IMR-90 (cell line): ENCODE measurements around the gene TRAF3IP3. TPM values are rescaled to one million over a fixed set of nuclear protein-coding genes. Genes with fewer than 3 reads are reported as not detected.

Source experiments
- ATAC-seq: fragments of 200-7000 bp; cut with Tn5 transposase; 2 replicates; pipeline ENCODE4 v1.9.1; 2020; ENCODE audit warnings: low read depth, mild to moderate bottlenecking, moderate library complexity
- BruUV-seq: library from RNA; stranded (reverse); fragments of 400-500 nt; replicated peaks from 2 replicates; lab custom pipeline; 2021; lab: Mats Ljungman, UMichigan
- CTCF ChIA-PET: fragments of 300-600 bp; formaldehyde crosslinking; extraction: SDS; loops from one replicate; lab custom pipeline; 2021; ENCODE audit warnings: antibody characterized with exemption; lab: Yijun Ruan, JAX
- POLR2A ChIA-PET: fragments of 300-600 bp; sonication (Branson Sonifier 250); formaldehyde crosslinking; loops from one replicate; lab custom pipeline; 2022; ENCODE audit warnings: antibody characterized with exemption; ENCODE audit not compliant: unreplicated experiment; lab: Charles Lee
- DNase-seq: peaks from one replicate; pipeline ENCODE4 v3.0.0; 2013
- H2AFZ ChIP-seq: replicated peaks from 2 replicates; pipeline ENCODE3; 2013; ENCODE audit warnings: low read length, mild to moderate bottlenecking; ENCODE audit not compliant: poor library complexity
- H2AK5ac ChIP-seq: 2 replicates; pipeline ENCODE4 v1.6.1; 2013; ENCODE audit warnings: low read depth, low read length, inconsistent platforms
- H2AK9ac ChIP-seq: replicated peaks from 2 replicates; pipeline ENCODE3; 2013; ENCODE audit warnings: mild to moderate bottlenecking, low read depth, low read length, moderate library complexity; ENCODE audit not compliant: poor library complexity
- H2BK120ac ChIP-seq: 2 replicates; pipeline ENCODE4 v1.6.1; 2013; ENCODE audit warnings: low read depth, low read length, inconsistent platforms
- H2BK15ac ChIP-seq: 3 replicates; pipeline ENCODE4 v1.6.1; 2013; ENCODE audit warnings: low read depth, low read length, inconsistent platforms
- H2BK20ac ChIP-seq: 2 replicates; pipeline ENCODE4 v1.6.1; 2013; ENCODE audit warnings: low read depth, mild to moderate bottlenecking, inconsistent platforms, low read length, moderate library complexity
- H2BK5ac ChIP-seq: 2 replicates; pipeline ENCODE4 v1.6.1; 2013; ENCODE audit warnings: mild to moderate bottlenecking, low read depth, low read length, inconsistent platforms; ENCODE audit not compliant: poor library complexity, severe bottlenecking
- H3K14ac ChIP-seq: replicated peaks from 2 replicates; pipeline ENCODE4 v1.6.1; 2013; ENCODE audit warnings: low read depth, low read length, inconsistent platforms
- H3K18ac ChIP-seq: 2 replicates; pipeline ENCODE4 v1.6.1; 2013; ENCODE audit warnings: low read depth, low read length, control low read depth
- H3K23ac ChIP-seq: 2 replicates; pipeline ENCODE4 v1.6.1; 2013; ENCODE audit warnings: low read depth, low read length, inconsistent platforms
- H3K27ac ChIP-seq: 2 replicates; pipeline ENCODE4 v1.5.1; 2013; ENCODE audit warnings: mild to moderate bottlenecking, control low read depth, low read length; ENCODE audit not compliant: insufficient read depth
- H3K27me3 ChIP-seq: 2 replicates; pipeline ENCODE4 v1.6.1; 2013; ENCODE audit warnings: low read length; ENCODE audit not compliant: control insufficient read depth, insufficient read depth
- H3K36me3 ChIP-seq: 2 replicates; pipeline ENCODE4 v1.6.1; 2013; ENCODE audit warnings: low read length, mixed read lengths; ENCODE audit not compliant: control insufficient read depth, insufficient read depth
- H3K4ac ChIP-seq: 2 replicates; pipeline ENCODE4 v1.6.1; 2013; ENCODE audit warnings: low read depth, low read length, inconsistent platforms
- H3K4me1 ChIP-seq: 2 replicates; pipeline ENCODE4 v1.6.1; 2013; ENCODE audit warnings: low read length, mixed read lengths; ENCODE audit not compliant: control insufficient read depth, insufficient read depth
- H3K4me2 ChIP-seq: 2 replicates; pipeline ENCODE4 v1.6.1; 2013; ENCODE audit warnings: low read depth, mild to moderate bottlenecking, control low read depth, low read length, moderate library complexity
- H3K4me3 ChIP-seq: 2 replicates; pipeline ENCODE4 v1.5.1; 2013; ENCODE audit warnings: low read depth, mild to moderate bottlenecking, control low read depth, low read length, moderate library complexity; ENCODE audit not compliant: insufficient read depth
- H3K56ac ChIP-seq: 2 replicates; pipeline ENCODE4 v1.6.1; 2013; ENCODE audit warnings: low read length, inconsistent platforms; ENCODE audit not compliant: insufficient read depth; ENCODE audit errors: extremely low read depth
- H3K79me1 ChIP-seq, 2 experiments: 2 replicates each; pipeline ENCODE4 v1.6.1; 2013; ENCODE audit warnings: low read length in 2 of 2, inconsistent platforms in 1 of 2, low read depth in 1 of 2
- H3K9ac ChIP-seq: 2 replicates; pipeline ENCODE4 v1.6.1; 2013; ENCODE audit warnings: low read depth, low read length, control low read depth
- H3K9me1 ChIP-seq: 2 replicates; pipeline ENCODE4 v1.6.1; 2013; ENCODE audit warnings: low read length, inconsistent platforms; ENCODE audit not compliant: insufficient read depth
- H3K9me3 ChIP-seq: 2 replicates; pipeline ENCODE4 v1.6.1; 2013; ENCODE audit warnings: low read length; ENCODE audit not compliant: control insufficient read depth, insufficient read depth
- H4K20me1 ChIP-seq: 2 replicates; pipeline ENCODE4 v1.6.1; 2013; ENCODE audit warnings: low read length, inconsistent platforms; ENCODE audit not compliant: insufficient read depth
- H4K5ac ChIP-seq: 2 replicates; pipeline ENCODE4 v1.6.1; 2013; ENCODE audit warnings: mild to moderate bottlenecking, low read depth, low read length, control low read depth
- H4K8ac ChIP-seq, 2 experiments: 2 replicates each; pipeline ENCODE4 v1.6.1; 2013; ENCODE audit warnings: low read depth in 2 of 2, low read length in 2 of 2, control low read depth in 1 of 2, inconsistent platforms in 1 of 2
- H4K91ac ChIP-seq: 2 replicates; pipeline ENCODE4 v1.6.1; 2013; ENCODE audit warnings: low read depth, low read length, inconsistent platforms; ENCODE audit not compliant: insufficient read depth
- MAZ ChIP-seq: IDR thresholded peaks from 2 replicates; pipeline ENCODE4 v1.6.1; 2012; ENCODE audit warnings: low read depth, mild to moderate bottlenecking, low read length, improper control_type of control experiment, moderate library complexity, borderline replicate concordance
- MXI1 ChIP-seq: IDR thresholded peaks from 2 replicates; pipeline ENCODE4 v1.6.1; 2012; ENCODE audit warnings: low read depth, mild to moderate bottlenecking, low read length, moderate library complexity, borderline replicate concordance
- NFE2L2 ChIP-seq: fragments of 150-350 bp; IDR thresholded peaks from 2 replicates; pipeline ENCODE4 v1.6.1; 2016; ENCODE audit warnings: low read depth, mild to moderate bottlenecking, low read length
- POLR2A ChIP-seq: IDR thresholded peaks from 2 replicates; pipeline ENCODE4 v1.6.1; 2012; ENCODE audit warnings: mild to moderate bottlenecking, low read depth, low read length
- RAD21 ChIP-seq: IDR thresholded peaks from 2 replicates; pipeline ENCODE4 v1.6.1; 2012; ENCODE audit warnings: low read length, improper control_type of control experiment
- RFX5 ChIP-seq: IDR thresholded peaks from 2 replicates; pipeline ENCODE4 v1.8.0; 2012; ENCODE audit warnings: low read depth, mild to moderate bottlenecking, low read length, moderate library complexity
- WGBS, 2 experiments: methylation state at CpG; one replicate each; pipeline versions ENCODE4 v1.1.5 to v1.1.7; 2013; ENCODE audit warnings: missing lambda C conversion rate in 2 of 2; ENCODE audit not compliant: insufficient read length in 1 of 2; ENCODE audit errors: extremely low coverage in 2 of 2; 5-methylcytosine and 5-hydroxymethylcytosine counted together
- dilution Hi-C: fragments of 300-500 bp; cut with HindIII; formaldehyde crosslinking; loops from one replicate; pipeline ENCODE4 v1.14.3; 2018; ENCODE audit warnings: low sequenced_read_pairs; ENCODE audit not compliant: unreplicated experiment
- in situ Hi-C: fragments of 300-500 bp; cut with MboI; formaldehyde crosslinking; loops from 3 replicates; pipeline ENCODE4 v1.14.3; 2019; ENCODE audit warnings: low sequenced_read_pairs, inconsistent platforms, mixed read lengths
- intact Hi-C: fragments of 100-400 bp; cut with micrococcal nuclease; formaldehyde crosslinking; loops from 2 replicates; pipeline ENCODE4 v1.10.0; 2022
- polyA plus RNA-seq, 3 experiments: library from polyadenylated mRNA; depleted of rRNA; stranded (reverse); fragments of >200 nt; gene quantifications; 2 replicates each; pipeline ENCODE4 v1.2.3, GENCODE V29; 2012; ENCODE audit warnings: low replicate concordance in 1 of 3
- total RNA-seq: library from RNA; depleted of rRNA; stranded (reverse); fragments of >200 nt; gene quantifications from 2 replicates; pipeline ENCODE4 v1.2.3, GENCODE V29; 2012
- TF ChIP-seq, protein P1 (sequence below): fragments of 150-350 bp; IDR thresholded peaks from 2 replicates; pipeline ENCODE4 v1.6.1; 2016; ENCODE audit warnings: low read depth, mild to moderate bottlenecking, low read length, moderate library complexity, borderline replicate concordance
- TF ChIP-seq, protein P2 (sequence below): fragments of 150-350 bp; IDR thresholded peaks from 2 replicates; pipeline ENCODE4 v1.6.1; 2017; ENCODE audit warnings: mild to moderate bottlenecking, antibody characterized with exemption, low read length, low read depth

TRAF3IP3 gene
- total and polyA plus RNA-seq, 2 of the 4 experiments (the other 2 are of a cell fraction): 0.12 to 0.18 TPM

DNA sequence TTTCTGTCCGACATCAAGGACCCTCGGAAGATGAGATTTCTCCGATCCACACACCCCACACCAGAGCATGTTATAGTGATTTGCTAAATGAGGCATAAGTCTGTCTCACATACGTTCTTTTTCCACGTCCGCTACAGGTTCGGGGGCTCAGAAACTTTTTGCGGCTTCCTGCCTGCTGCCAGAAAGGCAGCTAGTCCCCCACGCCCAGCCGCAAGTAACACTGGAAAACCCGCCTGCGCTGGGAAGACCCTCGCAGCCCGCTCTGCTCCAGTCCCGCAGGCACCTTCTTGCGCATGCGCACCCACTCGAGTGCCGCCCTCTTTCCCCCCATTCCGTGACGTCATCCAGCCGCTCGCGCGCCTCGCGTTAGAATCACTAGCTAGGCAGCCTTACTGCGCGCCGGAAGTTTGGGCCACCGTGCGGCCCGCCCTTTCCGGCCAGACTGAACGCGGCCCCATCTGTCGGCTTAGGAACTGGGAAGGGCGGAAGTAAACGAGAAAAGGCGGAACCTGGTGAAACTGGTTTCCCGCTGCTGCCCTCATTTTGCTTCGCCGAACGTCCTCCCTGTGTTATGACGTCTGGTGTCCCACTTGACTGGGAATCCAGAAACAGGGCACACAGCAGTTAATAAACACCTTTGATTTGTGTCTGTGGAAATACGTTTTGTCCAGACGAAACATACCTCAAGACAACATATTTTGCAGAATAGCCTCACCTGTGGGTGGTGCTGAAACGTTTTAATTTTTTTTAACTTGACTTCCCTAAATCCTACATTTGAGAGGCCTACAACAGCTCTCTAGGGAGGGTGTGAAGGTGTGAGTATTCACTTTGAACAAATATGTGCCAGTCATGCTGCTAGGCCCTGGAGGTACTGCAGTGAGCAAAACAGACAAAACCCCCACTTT lies 28.7 kb downstream of the TRAF3IP3 start, which contains the start of gene C1orf74:
Gene C1orf74, minus strand, starts transcription at position 295 of the 905 bp plus-strand sequence. CDS start 925 bp downstream, outside the sequence.
- Histone ChIP-seq H3K4ac (peak within 1 kb of the TSS; percentile 89), H2AK9ac (peak within 1 kb of the TSS; percentile 67), H3K9me1 (peaks cover 8% of the 10 kb centered on the region; the same call in 1 of the 2 replicates), H3K14ac (peak within 1 kb of the TSS; percentile 85), H2BK20ac (peak within 1 kb of the TSS; percentile 7; the same call in 1 of the 2 replicates), H4K20me1 (no peaks in the 10 kb centered on the region), H2BK15ac (no peak within 1 kb of the TSS; the same call in 2 of the 3 replicates), H3K4me3 (peak within 1 kb of the TSS; percentile 80), H3K27me3 (no peaks in the 10 kb centered on the region), H3K36me3 (no peaks in the 10 kb centered on the region), H2AK5ac (peak within 1 kb of the TSS; percentile 35; the same call in 1 of the 2 replicates), H3K79me1 (peaks cover 7 to 20% of the 10 kb centered on the region in 2 experiments; a peak in 3 of 4 replicates), H4K91ac (peak within 1 kb of the TSS; percentile 82), H3K18ac (peak within 1 kb of the TSS; percentile 84), H2BK120ac (peak within 1 kb of the TSS; percentile 28; the same call in 1 of the 2 replicates), H3K4me1 (no peaks in the 10 kb centered on the region; the same call in 1 of the 2 replicates), H3K4me2 (peak within 1 kb of the TSS; percentile 88), H3K56ac (peak within 1 kb of the TSS; percentile 85), H3K9ac (peak within 1 kb of the TSS; percentile 93), H3K9me3 (no peaks in the 10 kb centered on the region), H4K8ac (peak within 1 kb of the TSS; percentile 84 to 99), H2BK5ac (peak within 1 kb of the TSS; percentile 57), H4K5ac (peak within 1 kb of the TSS; percentile 99), H2AFZ (peak within 1 kb of the TSS; percentile 93), H3K23ac (peak within 1 kb of the TSS; percentile 25; the same call in 1 of the 2 replicates), H3K27ac (peak within 1 kb of the TSS; percentile 73)
- intact Hi-C loops: no loop called here
- TF ChIP-seq MXI1 (0 out of 2 replicates have a peak, but pooled peaks have one; percentile 48), RFX5 (0 out of 2 replicates have a peak, but pooled peaks have one; percentile 21), NFE2L2 (no peak), RAD21 (no peak), POLR2A (peak; percentile 82), MAZ (peak; percentile 94; the same call in 1 of the 2 replicates)
- TF ChIP-seq, protein P1, sequence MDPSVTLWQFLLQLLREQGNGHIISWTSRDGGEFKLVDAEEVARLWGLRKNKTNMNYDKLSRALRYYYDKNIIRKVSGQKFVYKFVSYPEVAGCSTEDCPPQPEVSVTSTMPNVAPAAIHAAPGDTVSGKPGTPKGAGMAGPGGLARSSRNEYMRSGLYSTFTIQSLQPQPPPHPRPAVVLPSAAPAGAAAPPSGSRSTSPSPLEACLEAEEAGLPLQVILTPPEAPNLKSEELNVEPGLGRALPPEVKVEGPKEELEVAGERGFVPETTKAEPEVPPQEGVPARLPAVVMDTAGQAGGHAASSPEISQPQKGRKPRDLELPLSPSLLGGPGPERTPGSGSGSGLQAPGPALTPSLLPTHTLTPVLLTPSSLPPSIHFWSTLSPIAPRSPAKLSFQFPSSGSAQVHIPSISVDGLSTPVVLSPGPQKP: 0 out of 2 replicates have a peak, but pooled peaks have one; percentile 31
- TF ChIP-seq, protein P2, sequence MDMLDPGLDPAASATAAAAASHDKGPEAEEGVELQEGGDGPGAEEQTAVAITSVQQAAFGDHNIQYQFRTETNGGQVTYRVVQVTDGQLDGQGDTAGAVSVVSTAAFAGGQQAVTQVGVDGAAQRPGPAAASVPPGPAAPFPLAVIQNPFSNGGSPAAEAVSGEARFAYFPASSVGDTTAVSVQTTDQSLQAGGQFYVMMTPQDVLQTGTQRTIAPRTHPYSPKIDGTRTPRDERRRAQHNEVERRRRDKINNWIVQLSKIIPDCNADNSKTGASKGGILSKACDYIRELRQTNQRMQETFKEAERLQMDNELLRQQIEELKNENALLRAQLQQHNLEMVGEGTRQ: no peak; the same call in 1 of the 2 replicates
- no TSS peak for BruUV-seq
- ChIA-PET POLR2A (no interaction called here), CTCF (no interaction called here)
- WGBS, 2 experiments: 0% methylated on average over 20 of the region's 48 CpGs; no CpG with 5 or more reads in 1 of the 2 experiments
- dilution Hi-C loops: no loop called here
- peak; percentile 97 for DNase-seq
- in situ Hi-C loops: no loop called here
- ATAC-seq: peak; percentile 99
